Activated naive CD4-positive, alpha-beta T cell treated with anti-CD3 and anti-CD28 coated beads, Interleukin-2, amount 50 U/mL, for 72 hours (primary cell): Measurements from ENCODE around the gene MGAT5. TPM values are rescaled to one million over a fixed set of nuclear protein-coding genes. Genes with fewer than 3 reads are reported as not detected.
A peak's percentile ranks its signal among the peaks of the same experiment; 100 is the strongest.

Experiments
- ATAC-seq, 2 donors: fragments of 150-1000 bp; cut with Tn5 transposase; 2 replicates each; pipeline ENCODE4 v1.10.0; 2021; ENCODE audit warnings: mild to moderate bottlenecking in 2 of 2, moderate library complexity in 2 of 2
- DNase-seq, 2 donors: peaks; one replicate each; pipeline ENCODE4 v3.0.0; 2021 to 2022; ENCODE audit warnings: low spot score in 2 of 2
- H3K27ac Mint-ChIP-seq, 2 donors: one replicate each; pipeline ENCODE4 v1.8.0; 2022; ENCODE audit warnings: mild to moderate bottlenecking in 2 of 2, mixed read lengths in 2 of 2
- H3K36me3 Mint-ChIP-seq, 2 donors: one replicate each; pipeline ENCODE4 v1.8.0; 2022; ENCODE audit warnings: mixed read lengths in 2 of 2
- H3K9me3 Mint-ChIP-seq, 2 donors: one replicate each; pipeline ENCODE4 v1.8.0; 2022; ENCODE audit warnings: mixed read lengths in 2 of 2
- total RNA-seq, 2 donors: library from RNA; stranded (reverse); gene quantifications; one replicate each; pipeline ENCODE4 v1.2.3, GENCODE V29; 2022

MGAT5 gene
- total RNA-seq, 2 donors from 2014 or later = 11.8 to 13.2 TPM

DNA sequence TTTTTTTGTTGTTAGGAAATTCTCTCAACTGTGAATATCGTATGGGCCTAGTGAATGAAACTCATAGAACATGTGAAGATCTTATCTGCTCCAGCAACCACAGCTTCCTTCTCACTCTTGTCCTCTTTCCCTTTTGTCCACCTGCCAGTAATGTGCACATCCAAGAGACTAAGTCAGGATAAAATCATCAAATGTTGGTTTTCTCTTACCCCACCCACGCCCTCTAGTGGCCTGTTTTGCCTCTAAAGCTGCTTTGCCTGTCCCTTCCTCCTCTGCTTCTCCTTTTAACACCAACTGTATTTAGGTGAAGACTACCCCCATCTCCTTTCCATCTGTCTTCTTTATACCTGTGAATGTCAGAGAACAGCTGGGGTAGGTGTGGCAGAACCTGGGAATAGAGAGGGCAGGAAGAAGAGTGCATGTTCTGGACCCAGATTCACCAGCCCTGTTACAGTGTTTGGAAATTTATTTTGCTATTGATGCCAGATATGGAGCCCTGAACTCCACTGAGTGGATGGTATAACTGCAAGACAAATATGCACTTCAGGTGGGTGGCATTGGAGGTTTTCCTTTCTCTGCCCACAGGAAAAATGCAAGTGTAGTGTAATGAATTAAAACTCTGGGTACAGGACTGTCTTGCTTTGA is 8.4 kb upstream of the MGAT5 start:
- peak; percentile 14 to 33 for ATAC-seq
- H3K27ac Mint-ChIP-seq = no peak overlapping the region
- H3K9me3 Mint-ChIP-seq = no peaks in the 10 kb centered on the region
- H3K36me3 Mint-ChIP-seq = no peaks in the 10 kb centered on the region
- DNase-seq = peak in 1 of 2 donors; percentile 80

DNA sequence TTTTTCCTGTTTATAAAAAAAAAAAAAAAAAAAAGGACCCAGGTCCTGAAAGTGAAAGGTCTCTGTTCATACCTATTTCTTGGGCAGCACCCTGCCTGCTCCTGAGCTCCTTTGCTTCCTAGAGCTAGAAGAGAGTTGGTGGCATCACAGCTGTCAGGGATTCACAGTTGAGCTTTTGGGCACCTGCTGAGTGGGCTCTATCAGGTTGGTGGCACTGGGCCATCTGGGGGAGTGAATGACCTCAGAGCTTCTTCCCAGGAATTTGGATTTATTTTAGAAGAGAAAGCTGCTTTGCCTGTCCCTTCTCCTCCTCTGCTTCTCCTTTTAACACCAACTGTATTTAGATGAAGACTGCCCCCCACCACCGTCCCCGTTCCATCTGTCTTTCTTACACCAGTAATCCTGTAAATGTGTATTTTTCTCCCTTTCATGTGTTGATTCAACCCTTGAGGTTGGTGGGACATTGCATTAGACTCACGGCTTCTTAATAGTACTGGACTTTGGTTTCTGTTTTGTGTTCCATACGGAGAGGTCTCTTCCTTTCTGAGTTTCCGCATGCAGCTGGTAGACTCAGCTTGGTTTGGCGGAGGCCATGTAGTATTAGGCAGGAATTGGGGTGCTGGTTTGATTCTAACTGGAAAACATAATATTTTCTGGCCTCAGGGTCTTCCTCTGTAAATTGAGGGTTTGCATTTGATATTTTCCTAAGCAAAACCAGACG is 7.6 kb upstream of the MGAT5 start:
- Mint-ChIP-seq H3K36me3 (no peaks in the 10 kb centered on the region), H3K9me3 (no peaks in the 10 kb centered on the region), H3K27ac (no peak overlapping the region)
- DNase-seq (no peak), ATAC-seq (no peak)

DNA sequence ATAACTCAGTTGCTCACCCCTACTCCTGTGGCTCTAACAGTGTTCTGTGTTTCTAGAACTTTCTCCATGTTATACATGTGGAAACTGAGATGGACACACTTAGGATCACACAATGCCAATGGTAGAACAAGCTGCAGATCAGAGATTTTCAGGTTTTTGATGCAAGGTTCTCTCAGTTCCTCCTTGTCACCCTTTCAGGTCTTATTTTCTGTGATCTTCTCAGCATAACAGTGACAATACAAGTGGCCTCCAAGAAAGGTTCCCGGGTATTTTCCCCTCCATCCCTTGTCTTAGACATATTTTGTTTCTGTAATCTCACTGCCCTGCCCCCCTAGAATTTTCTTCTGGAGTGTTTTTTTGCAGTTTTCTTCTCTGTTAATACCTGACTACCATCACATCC is 6.2 kb upstream of the MGAT5 start:
- Mint-ChIP-seq H3K27ac (no peak overlapping the region), H3K9me3 (no peaks in the 10 kb centered on the region), H3K36me3 (no peaks in the 10 kb centered on the region)
- no peak for ATAC-seq
- DNase-seq = no peak

DNA sequence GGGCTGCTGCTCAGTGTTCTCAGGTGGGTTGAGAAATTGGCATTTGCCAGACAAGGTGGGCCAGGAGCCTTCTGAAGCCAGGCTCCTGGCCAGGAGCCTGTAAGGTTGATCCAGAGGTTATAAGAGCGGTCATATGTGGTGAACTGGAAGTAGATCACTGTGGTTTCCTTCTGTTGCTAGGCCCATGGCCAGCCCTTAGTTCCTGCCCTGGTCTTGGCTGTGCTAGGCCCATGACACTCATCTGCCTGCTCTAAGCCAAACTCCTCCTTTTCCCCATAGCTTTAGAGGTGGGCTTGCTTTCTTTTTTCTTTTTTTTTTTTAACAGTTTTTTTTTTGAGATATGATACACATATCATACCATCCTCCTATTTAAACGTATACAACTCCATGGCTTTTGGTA is 5.0 kb upstream of the MGAT5 start:
- ATAC-seq (no peak), DNase-seq (no peak)
- no peaks in the 10 kb centered on the region for H3K9me3 Mint-ChIP-seq
- H3K27ac Mint-ChIP-seq = peak overlapping the region in 1 of 2 donors; percentile 21
- H3K36me3 Mint-ChIP-seq = peaks cover under 1 to 3% of the 10 kb centered on the region in 2 donors

DNA sequence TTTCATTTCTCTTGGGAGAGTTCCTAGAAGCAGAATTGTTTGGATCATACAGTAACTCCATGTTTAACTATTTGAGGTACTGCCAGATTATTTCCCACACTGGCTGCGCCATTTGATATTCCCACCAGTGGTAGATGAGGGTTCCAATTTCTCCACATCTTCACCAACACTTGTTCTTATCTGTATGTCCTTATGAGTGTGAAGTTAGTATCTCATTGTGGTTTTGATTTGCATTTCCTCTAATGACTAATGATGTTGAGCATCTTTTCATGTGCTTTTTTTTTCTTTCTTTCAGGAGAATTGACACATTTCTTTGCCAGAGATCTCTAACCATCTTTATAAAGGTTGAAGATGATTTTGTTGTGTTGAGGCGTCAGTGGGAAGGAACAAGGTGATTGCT is 4.1 kb upstream of the MGAT5 start:
- Mint-ChIP-seq H3K36me3 (peaks cover 9% of the 10 kb centered on the region in 2 donors), H3K27ac (peak overlapping the region in 1 of 2 donors; percentile 21), H3K9me3 (no peaks in the 10 kb centered on the region)
- no peak for DNase-seq
- ATAC-seq = peak; percentile 25 to 43

DNA sequence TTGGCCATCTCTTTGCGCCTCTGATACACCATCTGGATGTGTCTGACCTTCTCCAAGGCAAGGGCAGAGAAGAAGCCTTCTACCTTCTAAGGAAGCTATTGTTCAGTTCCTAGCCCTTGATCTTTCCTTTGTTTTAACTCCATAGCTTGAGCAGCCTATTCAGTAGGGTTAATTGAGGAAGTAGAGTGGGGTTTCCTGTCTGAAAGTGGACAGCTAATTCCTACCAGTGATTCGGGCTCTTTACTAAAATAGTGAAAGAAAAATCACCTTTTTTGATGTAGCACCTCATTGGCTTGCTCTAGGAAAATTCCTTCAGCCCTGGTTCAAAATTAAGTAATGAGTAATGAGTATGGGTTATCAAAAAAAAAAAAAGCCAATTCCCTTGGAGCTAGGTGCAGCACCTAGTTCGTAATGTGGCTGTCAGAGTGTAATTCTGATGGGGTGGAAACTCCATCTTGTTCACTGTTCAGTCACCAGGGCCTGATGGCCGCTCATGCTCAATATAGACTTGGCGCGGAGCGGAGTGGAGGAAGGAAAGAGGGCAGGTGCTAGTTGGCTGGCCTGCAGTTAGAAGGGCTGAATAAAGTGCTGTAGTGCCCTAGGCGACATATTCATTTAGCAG is 2.9 kb upstream of the MGAT5 start:
- H3K27ac Mint-ChIP-seq = peak overlapping the region; percentile 2 to 21
- DNase-seq (no peak), ATAC-seq (peak; percentile 54 to 72)
- H3K36me3 Mint-ChIP-seq = peaks cover 11 to 12% of the 10 kb centered on the region in 2 donors
- no peaks in the 10 kb centered on the region for H3K9me3 Mint-ChIP-seq

DNA sequence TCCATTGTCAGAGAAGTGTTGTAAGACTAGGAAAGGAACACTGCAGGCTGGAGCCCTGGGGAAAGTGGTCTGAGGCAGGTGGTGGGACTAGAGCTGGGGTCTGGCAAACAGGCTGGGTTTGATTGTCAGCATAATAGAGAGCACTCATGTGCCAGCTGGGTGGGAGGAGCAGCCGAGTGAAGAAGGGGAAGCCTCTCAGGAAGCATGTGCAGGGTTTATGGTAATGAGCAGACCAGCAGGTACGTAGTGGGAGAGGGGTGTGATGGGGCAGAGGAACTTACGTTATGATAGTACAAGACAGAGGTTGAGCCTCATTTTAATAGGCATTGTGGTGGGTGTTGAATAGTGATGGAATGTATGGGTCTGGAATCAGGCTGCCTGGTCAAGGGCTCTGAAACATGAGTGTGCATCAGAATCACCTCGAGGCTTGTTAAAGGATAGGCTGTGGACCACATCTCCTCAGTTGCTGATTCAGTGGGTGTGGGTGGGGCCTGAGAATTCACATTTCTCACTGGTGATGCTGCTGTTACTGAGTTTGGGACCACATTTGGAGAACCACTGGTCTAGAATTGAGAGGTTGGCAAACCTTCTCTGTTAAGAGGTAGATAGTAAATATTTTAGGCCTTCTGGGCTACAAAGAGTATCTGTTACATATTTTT is 1.7 kb upstream of the MGAT5 start:
- Mint-ChIP-seq H3K27ac (peak overlapping the region; percentile 44 to 81), H3K36me3 (peaks cover 11 to 12% of the 10 kb centered on the region in 2 donors), H3K9me3 (no peaks in the 10 kb centered on the region)
- DNase-seq = peak in 1 of 2 donors; percentile 50
- peak; percentile 53 to 62 for ATAC-seq

DNA sequence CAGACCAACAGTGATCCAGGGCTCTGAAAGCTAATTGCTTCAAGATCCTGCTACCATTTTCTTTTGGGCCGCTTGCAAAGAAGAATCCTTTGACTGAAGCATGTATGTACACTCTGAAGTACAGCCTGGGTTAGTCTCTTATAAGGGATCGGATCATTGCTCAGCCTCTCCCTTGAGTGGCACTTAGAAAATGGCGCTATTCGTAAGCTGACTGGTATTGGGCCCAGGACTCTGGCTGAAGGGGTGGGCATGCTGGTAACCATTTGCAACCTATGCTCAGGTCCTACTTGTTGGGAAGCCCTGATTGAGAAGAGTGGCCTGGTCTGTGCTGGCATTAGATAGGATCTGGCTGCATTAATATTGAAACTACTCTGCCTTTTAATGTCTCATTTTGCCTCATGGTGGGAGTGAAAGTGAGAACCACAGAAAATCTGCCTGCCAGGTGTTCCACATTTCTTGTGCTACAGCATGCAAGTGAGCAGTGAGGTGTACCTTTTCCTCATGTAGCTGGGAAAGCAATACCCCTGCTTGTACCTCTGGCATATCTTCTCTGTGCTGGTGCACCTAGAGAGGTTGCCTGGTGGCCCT is 661 bp upstream of the MGAT5 start:
- ATAC-seq (peak; percentile 30 to 54), DNase-seq (no peak)
- no peaks in the 10 kb centered on the region for H3K9me3 Mint-ChIP-seq
- peaks cover 11 to 12% of the 10 kb centered on the region in 2 donors for H3K36me3 Mint-ChIP-seq
- H3K27ac Mint-ChIP-seq = no peak overlapping the region

DNA sequence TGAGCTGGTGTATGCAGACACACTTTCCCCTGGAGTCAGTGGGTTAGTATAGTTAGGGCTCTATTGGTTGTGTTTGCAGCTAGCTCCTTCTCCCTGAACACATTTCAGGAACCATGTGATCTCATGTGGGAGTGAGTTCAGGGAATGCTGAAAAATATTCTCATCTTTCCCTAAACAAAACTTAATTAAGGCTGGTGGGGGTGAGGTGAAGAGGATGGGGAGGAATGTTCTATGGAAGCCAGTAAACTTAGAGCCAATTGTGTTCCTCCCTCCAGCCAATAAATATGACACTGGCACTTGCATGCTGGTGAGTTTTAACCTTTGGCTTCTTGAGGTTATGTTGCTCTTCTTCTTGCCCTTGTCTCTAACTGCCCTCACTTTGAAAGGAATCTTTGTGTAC is 952 bp downstream of the MGAT5 start:
- DNase-seq (no peak), ATAC-seq (no peak)
- Mint-ChIP-seq H3K9me3 (no peaks in the 10 kb centered on the region), H3K36me3 (peaks cover 11 to 12% of the 10 kb centered on the region in 2 donors), H3K27ac (no peak overlapping the region)

DNA sequence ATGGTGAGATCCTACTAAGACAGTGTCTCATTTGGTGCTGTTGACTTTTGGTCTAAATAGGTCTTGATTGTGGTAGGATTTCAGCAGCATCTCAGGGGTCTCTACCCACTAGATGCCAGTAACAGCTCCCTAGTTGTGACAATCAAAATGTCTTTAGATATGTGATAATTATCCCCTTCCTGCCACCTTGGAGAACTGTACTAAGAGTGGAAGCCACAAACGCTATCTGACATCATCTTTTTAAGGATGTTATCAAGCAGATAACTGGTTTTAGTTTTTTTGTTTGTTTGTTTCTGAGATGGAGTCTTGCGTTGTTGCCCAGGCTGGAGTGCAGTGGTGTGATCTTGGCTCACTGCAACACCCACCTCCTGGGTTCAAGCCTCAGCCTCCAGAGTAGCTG is 3.1 kb downstream of the MGAT5 start:
- H3K9me3 Mint-ChIP-seq = no peaks in the 10 kb centered on the region
- no peak overlapping the region for H3K27ac Mint-ChIP-seq
- H3K36me3 Mint-ChIP-seq = peaks cover 11 to 18% of the 10 kb centered on the region in 2 donors
- DNase-seq (no peak), ATAC-seq (no peak)

DNA sequence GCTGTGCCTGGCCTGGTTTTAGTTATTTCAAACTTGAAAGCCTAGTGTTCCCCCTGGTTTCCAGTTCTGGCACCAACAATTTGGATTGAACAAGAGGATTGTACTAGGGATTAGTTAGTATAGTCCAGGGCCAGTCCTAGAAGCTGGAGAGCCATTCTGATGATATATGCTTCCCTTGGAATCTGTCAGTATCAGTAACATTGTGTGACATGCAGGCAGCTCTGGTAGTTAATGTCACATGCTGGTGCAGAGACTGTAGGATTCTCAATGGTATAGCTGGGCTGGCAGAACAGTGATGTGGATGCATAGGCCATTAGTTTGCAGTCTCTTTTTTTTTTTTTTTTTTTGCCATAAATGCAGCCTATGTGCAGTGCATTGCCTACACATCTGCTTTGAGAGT is 3.6 kb downstream of the MGAT5 start:
- Mint-ChIP-seq H3K9me3 (no peaks in the 10 kb centered on the region), H3K36me3 (peaks cover 11 to 18% of the 10 kb centered on the region in 2 donors), H3K27ac (no peak overlapping the region)
- ATAC-seq (no peak), DNase-seq (no peak)

DNA sequence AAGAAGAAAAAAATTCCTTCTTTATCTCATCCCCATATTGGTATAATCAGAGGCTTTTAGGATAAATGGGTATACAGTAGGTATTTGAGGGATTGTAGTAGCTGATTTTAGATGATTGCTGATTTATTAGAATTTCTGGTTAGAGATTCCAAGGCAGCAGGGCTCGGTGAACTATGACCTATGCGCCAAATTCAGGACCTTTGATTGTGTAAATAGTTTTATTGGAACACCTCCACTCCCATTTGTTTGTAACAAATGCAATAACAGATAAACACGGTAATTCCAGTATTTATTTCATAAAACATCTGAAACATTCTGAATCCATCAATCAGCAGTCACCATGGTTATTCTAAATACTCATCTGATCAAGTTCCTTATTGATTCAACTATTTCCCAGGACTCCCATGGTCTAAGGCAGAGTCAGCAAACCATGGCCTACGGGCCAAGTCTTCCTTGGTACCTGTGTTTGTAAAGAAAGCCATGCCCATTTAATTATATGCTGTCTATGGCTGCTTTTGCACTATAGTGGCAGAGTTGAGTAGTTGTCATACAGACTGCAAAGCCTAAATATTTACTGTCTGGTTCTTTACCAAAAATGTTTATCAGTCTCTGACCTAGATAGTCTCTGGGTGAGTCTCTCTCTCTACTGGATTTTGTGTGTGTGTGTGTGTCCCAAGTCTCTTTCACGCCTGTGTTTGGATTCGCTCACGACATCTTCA is 4.3 kb downstream of the MGAT5 start:
- DNase-seq = no peak
- Mint-ChIP-seq H3K36me3 (peaks cover 11 to 18% of the 10 kb centered on the region in 2 donors), H3K9me3 (no peaks in the 10 kb centered on the region), H3K27ac (peak overlapping the region in 1 of 2 donors; percentile 44)
- ATAC-seq = peak in 1 of 2 donors; percentile 21

DNA sequence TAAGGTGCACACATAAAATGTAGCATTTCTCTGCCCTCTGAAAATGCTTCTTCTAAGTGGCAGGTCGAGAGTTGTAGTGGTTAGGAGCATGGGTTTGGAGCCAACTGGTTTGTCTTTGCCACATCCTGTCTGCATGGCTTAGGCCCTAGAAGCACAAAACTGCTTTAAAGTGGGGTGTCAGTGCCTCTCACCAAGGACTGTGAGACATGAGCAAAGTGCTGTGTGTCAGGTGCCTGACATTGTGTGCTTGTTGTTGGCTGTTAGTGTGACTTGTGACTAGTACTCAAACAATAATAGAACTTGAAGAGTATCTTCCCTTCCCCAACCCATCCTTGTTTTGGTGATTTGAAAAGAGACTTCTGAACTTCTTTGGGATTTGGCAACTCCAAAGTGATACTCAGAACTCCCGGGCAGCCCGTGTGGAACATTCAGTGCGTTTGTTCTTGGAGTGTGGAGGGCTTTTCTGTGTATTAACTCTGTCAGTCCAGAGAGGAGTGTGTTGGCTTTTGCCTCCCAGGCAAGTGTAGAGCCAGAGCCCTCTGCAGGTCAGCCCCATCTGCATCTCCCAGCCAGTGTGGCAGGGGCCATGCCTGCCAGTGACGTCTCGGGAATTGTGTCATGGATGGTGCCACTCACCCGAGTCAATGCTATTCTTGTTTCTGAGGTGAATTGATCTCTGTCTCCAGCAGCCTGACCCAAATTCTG is 5.0 kb downstream of the MGAT5 start:
- H3K36me3 Mint-ChIP-seq = peaks cover 11 to 15% of the 10 kb centered on the region in 2 donors

DNA sequence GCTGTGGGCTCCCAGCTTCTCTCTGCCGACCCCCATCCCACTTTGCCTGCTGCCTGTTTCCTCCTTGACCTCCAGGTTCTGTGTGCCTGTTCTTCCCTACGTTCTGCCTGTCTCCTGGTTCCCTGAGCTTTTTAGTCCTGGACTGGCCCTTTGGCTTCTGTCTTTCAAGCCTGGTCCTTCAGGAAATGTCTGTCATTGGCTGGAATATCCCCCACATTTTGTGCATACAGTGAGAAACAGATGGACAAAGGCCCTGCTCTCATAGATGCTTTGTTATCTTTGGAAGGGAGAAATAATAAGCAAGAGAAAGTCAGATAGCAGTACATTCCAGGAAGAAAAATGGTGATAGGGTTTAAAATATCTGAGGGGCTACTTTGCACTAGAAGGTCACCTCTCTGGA is 5.7 kb downstream of the MGAT5 start:
- Mint-ChIP-seq H3K27ac (peak overlapping the region in 1 of 2 donors; percentile 44), H3K9me3 (no peaks in the 10 kb centered on the region), H3K36me3 (peaks cover 4 to 11% of the 10 kb centered on the region in 2 donors)
- ATAC-seq = no peak
- DNase-seq = no peak

More for the DNA sequence above, 5.0 kb downstream of the MGAT5 start:
- Mint-ChIP-seq H3K9me3 (no peaks in the 10 kb centered on the region), H3K27ac (peak overlapping the region in 1 of 2 donors; percentile 44)
- DNase-seq (peak in 1 of 2 donors; percentile 39), ATAC-seq (peak; percentile 86 to 91)

DNA sequence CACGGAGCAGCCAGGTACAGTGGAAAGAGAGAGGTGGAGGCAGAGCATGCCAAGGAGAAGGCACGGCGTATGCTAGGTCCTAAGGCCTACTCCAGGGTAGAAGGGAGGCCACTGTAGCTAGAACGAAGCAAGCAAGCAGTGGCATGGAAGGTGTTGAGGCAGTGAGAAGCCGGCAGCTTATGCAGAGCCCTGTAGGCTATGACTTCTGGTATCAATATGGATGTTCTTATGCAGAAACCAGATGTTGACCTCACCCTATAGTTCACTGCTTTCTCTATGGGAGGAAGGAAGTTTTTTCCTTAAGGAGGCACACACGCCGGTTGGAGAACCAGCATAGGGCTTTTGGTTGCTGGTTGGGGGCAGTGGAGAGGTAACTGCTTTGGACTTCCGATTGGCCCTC is 6.1 kb downstream of the MGAT5 start:
- Mint-ChIP-seq H3K27ac (peak overlapping the region in 1 of 2 donors; percentile 44), H3K9me3 (no peaks in the 10 kb centered on the region), H3K36me3 (peaks cover under 1 to 6% of the 10 kb centered on the region in 2 donors)
- DNase-seq = no peak
- no peak for ATAC-seq
